HUES48 (cell line): ENCODE data around the gene ARGLU1.

Source experiments
- H3K27ac ChIP-seq: one replicate; pipeline ENCODE4 v1.7.0; 2013; ENCODE audit warnings: low read depth, low read length, inconsistent platforms
- H3K27me3 ChIP-seq: 2 replicates; pipeline ENCODE4 v1.6.1; 2013; ENCODE audit warnings: mild to moderate bottlenecking, low read length; ENCODE audit not compliant: control insufficient read depth, insufficient read depth
- H3K36me3 ChIP-seq: 2 replicates; pipeline ENCODE4 v1.6.1; 2013; ENCODE audit warnings: low read length; ENCODE audit not compliant: control insufficient read depth, insufficient read depth
- H3K4me1 ChIP-seq: 2 replicates; pipeline ENCODE4 v1.6.1; 2013; ENCODE audit warnings: mild to moderate bottlenecking, low read length; ENCODE audit not compliant: control insufficient read depth, insufficient read depth
- H3K4me3 ChIP-seq: 2 replicates; pipeline ENCODE4 v1.5.1; 2013; ENCODE audit warnings: mild to moderate bottlenecking, low read depth, low read length
- H3K9ac ChIP-seq: 2 replicates; pipeline ENCODE4 v1.6.1; 2013; ENCODE audit warnings: mild to moderate bottlenecking, low read depth, low read length, moderate library complexity
- H3K9me3 ChIP-seq: 2 replicates; pipeline ENCODE4 v1.6.1; 2013; ENCODE audit warnings: low read length; ENCODE audit not compliant: control insufficient read depth, insufficient read depth

ARGLU1 gene

GRCh38 chr13:106530171-106530851, 37.6 kb downstream of the ARGLU1 start:
- Histone ChIP-seq H3K9me3 (no peaks in the 10 kb centered on the region), H3K27me3 (peaks cover 59% of the 10 kb centered on the region), H3K9ac (no peak overlapping the region), H3K27ac (peak overlapping the region; percentile 70), H3K4me1 (peaks cover 81% of the 10 kb centered on the region), H3K4me3 (peak overlapping the region; percentile 39; the same call in 1 of the 2 replicates), H3K36me3 (no peaks in the 10 kb centered on the region)

DNA sequence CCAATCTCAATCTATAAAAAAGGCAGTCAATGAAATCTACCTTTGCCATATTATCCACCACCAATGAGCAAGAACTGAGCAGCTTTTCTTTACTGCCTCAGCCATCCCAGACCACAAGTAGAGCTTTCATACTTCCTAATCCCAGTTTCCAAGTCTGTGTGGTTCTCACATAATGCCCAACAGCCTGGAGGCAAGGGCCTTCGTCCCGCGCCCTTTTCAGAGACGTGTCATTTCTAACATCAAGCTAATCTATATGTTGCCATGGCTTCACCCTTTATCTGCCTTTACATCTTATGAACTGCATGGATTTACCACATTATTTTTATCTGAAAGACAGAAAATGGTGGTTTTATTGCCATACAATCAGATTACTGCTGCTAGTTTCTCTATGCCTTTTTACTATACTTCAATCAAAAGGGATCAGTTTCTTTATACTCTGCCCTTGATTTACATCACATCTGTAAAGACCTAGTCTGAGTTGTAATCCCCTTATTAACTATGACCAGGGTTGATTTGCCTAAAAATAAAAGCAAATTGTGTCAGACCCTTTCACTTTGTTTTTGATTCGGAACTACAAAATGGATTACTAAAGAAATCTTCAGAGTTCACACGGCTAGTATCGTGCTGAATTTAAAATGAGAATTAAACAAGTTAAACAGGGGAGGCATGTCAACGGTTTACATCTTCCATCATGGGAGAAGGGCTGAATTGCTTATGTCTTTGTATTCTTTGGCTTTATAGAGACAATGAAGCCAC, 38.3 kb downstream of the ARGLU1 start:
- Histone ChIP-seq H3K27ac (peak overlapping the region; percentile 70), H3K4me1 (peaks cover 83% of the 10 kb centered on the region), H3K4me3 (0 out of 2 replicates have a peak overlapping the region, but pooled peaks have one; percentile 39), H3K9me3 (no peaks in the 10 kb centered on the region), H3K36me3 (no peaks in the 10 kb centered on the region), H3K27me3 (peaks cover 59% of the 10 kb centered on the region), H3K9ac (no peak overlapping the region)

DNA sequence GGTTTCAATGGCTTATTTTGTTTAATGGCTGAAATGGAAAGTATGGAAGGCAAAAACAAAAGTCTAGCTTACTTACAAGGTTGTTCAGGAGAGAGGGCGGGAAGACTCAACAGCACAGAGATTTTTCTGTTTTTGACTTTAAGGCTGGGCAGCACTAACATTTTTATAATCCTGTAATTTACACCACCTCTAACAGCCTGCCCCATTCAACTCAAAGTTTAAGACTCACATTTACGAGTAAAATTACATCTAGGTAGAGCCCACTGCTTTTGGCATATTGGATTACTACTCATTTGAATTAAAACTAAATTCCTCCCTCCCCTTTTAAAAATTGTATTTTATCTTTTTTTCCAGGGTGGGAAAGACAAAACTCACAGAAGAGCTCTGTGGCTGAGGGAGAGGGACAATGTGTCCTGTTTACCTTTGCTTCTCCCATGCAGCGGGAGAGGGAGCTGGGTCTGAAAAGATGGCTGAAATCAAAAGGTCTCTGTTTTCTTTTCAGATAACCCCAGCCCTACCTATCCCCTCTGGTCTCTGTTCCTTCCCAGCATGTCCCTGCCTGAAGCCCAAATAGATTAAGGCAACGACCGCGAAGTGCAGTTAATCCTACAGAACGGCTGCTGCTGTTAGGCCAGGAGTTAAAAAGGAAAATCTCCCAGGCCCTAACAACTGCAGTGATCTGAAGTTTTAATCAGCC, 39.1 kb downstream of the ARGLU1 start:
- Histone ChIP-seq H3K27ac (peak overlapping the region; percentile 70), H3K9me3 (no peaks in the 10 kb centered on the region), H3K27me3 (peaks cover 52% of the 10 kb centered on the region), H3K36me3 (no peaks in the 10 kb centered on the region), H3K4me1 (peaks cover 83% of the 10 kb centered on the region), H3K4me3 (no peak overlapping the region), H3K9ac (no peak overlapping the region)

- H3K4me1 ChIP-seq: peaks cover 85% of the 10 kb centered on the region
- H3K27me3 ChIP-seq: peaks cover 44% of the 10 kb centered on the region
- H3K4me3 ChIP-seq: peak overlapping the region; percentile 22; the same call in 1 of the 2 replicates
- H3K27ac ChIP-seq: no peak overlapping the region
- H3K9ac ChIP-seq: no peak overlapping the region
- H3K9me3 ChIP-seq: no peaks in the 10 kb centered on the region
- H3K36me3 ChIP-seq: no peaks in the 10 kb centered on the region
Observed at GRCh38 chr13:106527826-106528225, 40.1 kb downstream of the ARGLU1 start.

DNA sequence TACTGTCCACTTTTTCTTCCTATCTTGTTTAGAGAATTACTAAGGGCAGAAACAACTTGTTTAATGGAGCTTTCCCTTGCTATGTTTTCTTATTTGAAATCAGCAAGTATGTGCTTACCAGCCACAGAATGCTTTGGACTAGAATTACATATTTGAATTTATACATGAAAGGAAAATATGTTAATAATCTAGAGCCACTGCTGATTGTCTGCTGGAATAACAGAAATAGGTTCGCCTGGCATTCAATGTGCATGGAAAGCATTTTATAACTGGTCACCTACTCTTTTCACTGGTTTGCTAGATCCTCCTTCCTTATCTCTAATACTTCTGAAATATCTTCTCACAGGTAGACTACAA, 40.5 kb downstream of the ARGLU1 start:
- Histone ChIP-seq H3K4me1 (peaks cover 85% of the 10 kb centered on the region), H3K27ac (no peak overlapping the region), H3K9me3 (no peaks in the 10 kb centered on the region), H3K4me3 (peak overlapping the region; percentile 22; the same call in 1 of the 2 replicates), H3K27me3 (peaks cover 40% of the 10 kb centered on the region), H3K36me3 (no peaks in the 10 kb centered on the region), H3K9ac (no peak overlapping the region)

- H3K4me1 ChIP-seq: peaks cover 85% of the 10 kb centered on the region
- no peak overlapping the region for H3K9ac ChIP-seq
- no peaks in the 10 kb centered on the region for H3K36me3 ChIP-seq
- no peak overlapping the region for H3K4me3 ChIP-seq
- H3K27me3 ChIP-seq: peaks cover 35% of the 10 kb centered on the region
- H3K9me3 ChIP-seq: no peaks in the 10 kb centered on the region
- H3K27ac ChIP-seq: peak overlapping the region; percentile 2
Observed at GRCh38 chr13:106526738-106527444, 41.0 kb downstream of the ARGLU1 start.

DNA sequence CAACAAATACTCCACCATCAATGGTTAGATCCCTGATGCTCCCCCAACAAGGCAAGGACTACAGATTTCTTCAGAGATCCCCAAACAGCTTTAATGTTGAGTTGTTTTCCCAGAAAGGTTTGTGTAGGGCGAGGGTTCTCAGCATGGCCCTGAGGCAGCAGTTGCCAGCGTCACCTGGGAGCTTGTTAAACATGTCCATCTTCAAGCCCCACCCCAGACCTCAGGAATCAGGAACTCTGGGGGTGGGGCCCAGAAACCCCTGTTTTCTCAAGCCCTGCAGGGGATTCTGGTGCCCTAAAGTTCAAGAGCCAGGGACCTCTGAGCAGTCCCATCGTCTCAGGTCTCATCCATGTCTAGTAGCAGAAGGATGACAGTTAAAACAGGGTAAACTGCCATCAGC, 42.1 kb downstream of the ARGLU1 start:
- H3K4me1 ChIP-seq: peaks cover 85% of the 10 kb centered on the region

GRCh38 chr13:106524108-106524507, 43.8 kb downstream of the ARGLU1 start:
- Histone ChIP-seq H3K9ac (no peak overlapping the region), H3K36me3 (no peaks in the 10 kb centered on the region), H3K27ac (no peak overlapping the region), H3K4me3 (no peak overlapping the region), H3K9me3 (no peaks in the 10 kb centered on the region), H3K27me3 (peaks cover 19% of the 10 kb centered on the region; the same call in 1 of the 2 replicates), H3K4me1 (peaks cover 81% of the 10 kb centered on the region)

More for the DNA sequence above, 42.1 kb downstream of the ARGLU1 start:
- Histone ChIP-seq H3K9me3 (no peaks in the 10 kb centered on the region), H3K4me3 (no peak overlapping the region), H3K9ac (no peak overlapping the region), H3K27ac (no peak overlapping the region), H3K27me3 (peaks cover 25% of the 10 kb centered on the region; the same call in 1 of the 2 replicates), H3K36me3 (no peaks in the 10 kb centered on the region)

DNA sequence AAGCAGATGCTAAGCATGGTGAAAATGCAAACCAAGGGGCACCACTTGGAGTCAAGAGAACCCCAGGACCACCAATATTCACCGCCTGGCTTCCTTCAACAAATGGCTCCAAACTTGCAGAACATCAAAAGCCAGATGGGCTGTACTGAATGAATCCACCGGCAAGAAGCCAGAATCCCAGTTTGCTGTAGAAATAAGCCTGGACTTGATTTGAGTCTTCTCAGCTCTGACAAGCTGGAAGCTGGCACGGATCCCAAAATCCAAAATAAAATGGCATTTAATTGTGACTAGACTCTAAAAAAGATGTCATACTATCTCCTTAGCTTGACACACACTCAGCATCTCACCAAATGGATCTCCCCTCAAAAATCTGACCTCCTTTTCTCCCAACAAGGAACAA, 44.4 kb downstream of the ARGLU1 start:
- no peak overlapping the region for H3K9ac ChIP-seq
- H3K4me3 ChIP-seq: no peak overlapping the region
- H3K27me3 ChIP-seq: peaks cover 19% of the 10 kb centered on the region; the same call in 1 of the 2 replicates
- no peaks in the 10 kb centered on the region for H3K36me3 ChIP-seq
- no peaks in the 10 kb centered on the region for H3K9me3 ChIP-seq
- peaks cover 75% of the 10 kb centered on the region for H3K4me1 ChIP-seq
- H3K27ac ChIP-seq: no peak overlapping the region

- H3K4me3 ChIP-seq: no peak overlapping the region
- H3K9me3 ChIP-seq: no peaks in the 10 kb centered on the region
- H3K9ac ChIP-seq: no peak overlapping the region
- peaks cover 70% of the 10 kb centered on the region for H3K4me1 ChIP-seq
- peak overlapping the region; percentile 15 for H3K27ac ChIP-seq
- H3K27me3 ChIP-seq: peaks cover 18% of the 10 kb centered on the region; the same call in 1 of the 2 replicates
- no peaks in the 10 kb centered on the region for H3K36me3 ChIP-seq
Observed at GRCh38 chr13:106522898-106523525, 44.9 kb downstream of the ARGLU1 start.
